GM12872 (cell line): Measurements from ENCODE around the gene EXOC3L4.

Experiments used
- CTCF ChIP-seq: IDR thresholded peaks from 3 replicates; pipeline ENCODE4 v1.5.1; 2011; ENCODE audit warnings: low read depth, mild to moderate bottlenecking, low read length, moderate library complexity; ENCODE audit not compliant: insufficient read depth

The EXOC3L4 gene

GRCh38 chr14:103094406-103095209 lies at the start of gene EXOC3L4:
EXOC3L4 (plus strand) TSS chr14:103094725; CDS start chr14:103100220, 5,495 bp downstream.
- no peak for TF ChIP-seq CTCF

- no peak for TF ChIP-seq CTCF
These were observed 49.1 kb upstream of the EXOC3L4 start for GRCh38 chr14:103045371-103045869.

GRCh38 chr14:103050935-103051334 lies 43.6 kb upstream of the EXOC3L4 start:
- TF ChIP-seq CTCF, result no peak

- no peak for TF ChIP-seq CTCF
These were observed 42.1 kb upstream of the EXOC3L4 start for GRCh38 chr14:103052407-103052806.

GRCh38 chr14:103055695-103056094 lies 38.8 kb upstream of the EXOC3L4 start:
- no peak for TF ChIP-seq CTCF

- no peak for TF ChIP-seq CTCF
These were observed 38.0 kb upstream of the EXOC3L4 start for GRCh38 chr14:103056322-103057027.

GRCh38 chr14:103057028-103057371 lies 37.5 kb upstream of the EXOC3L4 start:
- TF ChIP-seq CTCF, result no peak
